AG09319 (cell line): Measurements from ENCODE around the gene ATP6V1B1.

Experiments used
- DNase-seq: peaks from one replicate; pipeline ENCODE4 v3.0.0-alpha.2; 2010; ENCODE audit warnings: low read depth; ENCODE audit errors: extremely low read depth
- CTCF ChIP-seq: IDR thresholded peaks from 2 replicates; pipeline ENCODE4 v1.5.1; 2011; ENCODE audit warnings: low read depth, mild to moderate bottlenecking, inconsistent platforms, low read length, moderate library complexity

The ATP6V1B1 gene

DNA sequence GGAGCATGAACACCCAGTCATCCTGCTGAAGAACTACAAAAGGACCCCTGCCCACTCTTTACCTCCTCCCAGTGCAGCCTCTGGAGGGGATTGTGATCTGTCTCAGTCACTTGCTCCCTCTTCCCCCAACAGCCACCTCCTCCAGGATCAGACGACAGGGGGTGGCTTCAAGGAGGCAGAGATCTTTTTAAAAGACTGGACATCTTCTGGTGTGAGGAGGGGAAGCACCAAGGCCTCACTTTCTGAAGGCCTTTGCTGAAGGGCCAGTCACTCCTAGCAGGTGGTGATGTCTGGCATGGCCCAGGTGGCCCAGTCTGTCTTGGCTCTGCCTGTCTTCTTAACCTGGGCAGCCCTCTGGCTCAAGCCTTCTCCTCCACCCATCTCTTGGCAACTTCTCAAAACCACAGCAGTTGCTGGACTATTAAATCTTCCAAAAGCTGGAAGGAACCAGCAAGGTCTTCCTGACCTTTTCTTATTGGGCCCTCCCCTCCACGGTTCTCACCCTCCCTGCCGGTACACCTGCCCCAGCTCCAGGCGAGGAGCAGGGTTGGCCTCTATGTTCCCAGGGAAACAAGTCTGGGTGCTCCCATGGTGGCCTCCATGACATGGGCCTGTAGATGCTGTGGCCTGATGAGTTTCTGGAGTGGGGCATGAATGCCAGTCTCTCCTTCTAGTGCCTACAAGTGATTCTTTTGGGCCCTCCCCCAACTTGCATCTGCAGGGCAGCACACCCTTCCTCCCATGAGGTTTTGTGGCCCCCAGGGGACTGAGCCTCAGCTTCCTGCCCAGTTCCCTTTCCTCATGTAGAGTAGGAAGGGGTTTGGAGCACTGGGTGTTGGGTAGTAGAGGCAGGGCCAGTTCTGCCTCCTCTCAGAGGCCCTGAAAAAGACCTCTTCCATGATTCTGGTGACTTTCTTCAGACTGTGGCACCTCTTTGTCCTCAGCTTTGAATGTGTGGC, 5.0 kb upstream of the ATP6V1B1 start:
- DNase-seq, result no peak
- no peak for TF ChIP-seq CTCF

DNA sequence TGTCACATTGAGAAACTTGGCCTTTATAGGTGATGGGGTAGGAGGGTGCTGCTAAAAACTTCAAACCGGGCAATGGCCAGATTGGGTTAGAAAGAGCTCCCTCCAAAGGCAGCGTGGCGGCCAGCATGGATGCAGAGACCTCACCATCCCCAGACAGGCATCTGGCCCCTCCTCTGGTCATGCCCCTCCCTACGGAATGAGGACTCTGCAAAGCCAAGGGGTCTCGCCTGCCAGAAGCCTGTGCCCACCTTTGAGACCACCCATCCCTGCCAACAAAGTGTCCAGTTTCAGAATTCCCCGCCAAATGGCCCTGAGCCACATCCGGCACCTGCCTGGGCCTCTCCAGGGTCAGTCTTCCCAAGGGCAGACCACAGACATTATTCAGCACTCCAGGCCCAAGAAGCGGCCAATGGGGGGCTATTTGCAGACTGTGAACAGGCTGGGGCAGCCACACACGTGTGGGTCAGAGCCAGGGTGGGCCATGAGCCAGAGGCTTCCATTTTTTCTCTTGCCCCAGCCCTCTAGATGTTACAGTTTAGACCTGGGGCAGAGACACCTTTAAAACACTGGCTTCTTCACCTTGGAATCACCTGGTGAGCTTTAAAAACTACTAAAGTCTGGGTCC, 4.2 kb upstream of the ATP6V1B1 start:
- no peak for TF ChIP-seq CTCF
- no peak for DNase-seq

DNA sequence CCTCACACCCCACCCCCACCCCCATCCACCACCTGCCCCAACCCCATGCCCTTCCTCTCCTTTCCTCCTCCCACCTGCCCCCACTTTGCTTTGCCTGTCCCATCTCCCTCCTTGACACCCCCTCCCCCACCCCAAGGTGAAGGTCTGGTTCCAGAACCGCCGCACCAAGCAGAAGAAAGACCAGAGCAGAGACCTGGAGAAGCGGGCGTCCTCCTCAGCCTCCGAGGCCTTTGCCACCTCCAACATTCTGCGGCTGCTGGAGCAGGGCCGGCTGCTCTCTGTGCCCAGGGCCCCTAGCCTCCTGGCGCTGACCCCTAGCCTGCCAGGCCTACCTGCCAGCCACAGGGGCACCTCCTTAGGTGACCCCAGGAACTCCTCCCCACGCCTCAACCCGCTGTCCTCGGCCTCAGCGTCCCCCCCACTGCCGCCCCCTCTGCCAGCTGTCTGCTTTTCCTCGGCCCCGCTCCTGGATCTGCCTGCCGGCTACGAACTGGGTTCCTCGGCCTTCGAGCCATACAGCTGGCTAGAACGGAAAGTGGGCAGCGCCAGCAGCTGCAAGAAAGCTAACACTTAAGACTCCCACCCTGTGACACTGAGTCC, 3.0 kb upstream of the ATP6V1B1 start:
- DNase-seq, result no peak
- no peak for TF ChIP-seq CTCF

GRCh38 chr2:70934981-70935380, 719 bp upstream of the ATP6V1B1 start:
- no peak for DNase-seq
- TF ChIP-seq CTCF, result no peak

DNA sequence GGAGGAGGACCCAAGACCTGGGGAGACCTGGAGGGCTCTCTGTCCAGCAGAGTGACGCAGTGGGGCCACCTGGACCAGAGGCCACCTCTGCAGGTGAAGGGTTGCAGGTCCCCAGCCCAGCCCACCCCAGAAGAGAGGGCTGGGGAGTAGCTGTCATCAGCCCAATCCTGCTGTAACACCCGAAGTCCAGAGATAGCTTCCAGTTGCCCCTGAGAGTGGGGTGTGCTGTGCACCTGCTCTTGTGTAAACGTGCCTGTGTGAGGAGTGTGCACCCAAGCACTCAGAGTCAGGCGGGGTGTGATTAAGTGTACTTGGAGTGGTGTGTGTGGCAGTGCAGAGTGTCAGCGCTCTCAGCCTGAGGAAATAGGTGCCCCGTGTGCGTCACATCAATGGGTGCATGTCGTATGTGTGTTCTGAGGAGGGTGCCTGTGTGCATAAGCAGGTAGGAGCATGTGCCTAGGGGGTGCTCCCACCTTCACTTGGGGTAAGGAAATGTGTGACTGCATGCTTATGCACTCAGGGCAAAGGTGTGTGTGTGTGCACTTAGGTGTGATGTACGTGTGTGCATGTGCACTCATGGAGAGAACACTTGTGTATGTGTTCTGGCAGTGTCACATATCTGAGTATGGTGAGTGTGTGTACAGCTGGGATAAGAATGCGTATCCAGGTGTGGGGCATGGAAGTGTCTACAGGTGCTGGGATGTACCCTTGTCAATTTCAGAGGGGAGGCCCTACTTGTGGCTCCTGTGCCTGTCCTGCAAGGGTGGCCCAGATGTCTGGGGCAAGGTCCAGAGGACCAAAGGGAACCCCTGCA, 672 bp downstream of the ATP6V1B1 start:
- DNase-seq, result no peak
- TF ChIP-seq CTCF, result no peak

- no peak for TF ChIP-seq CTCF
- no peak for DNase-seq
Observed at GRCh38 chr2:70936979-70937811, 1.5 kb downstream of the ATP6V1B1 start.
